HepG2 (cell line): Measurements from ENCODE around the gene GNAI2. TPM values are rescaled to one million over a fixed set of nuclear protein-coding genes. Genes with fewer than 3 reads are reported as not detected.

Experiments used
- ATAC-seq: fragments of 200-7000 bp; cut with Tn5 transposase; 3 replicates; pipeline ENCODE4 v1.9.1; 2020; ENCODE audit warnings: mild to moderate bottlenecking, moderate library complexity
- BruUV-seq: library from RNA; stranded (reverse); fragments of 400-500 nt; replicated peaks from 2 replicates; lab custom pipeline; 2021; lab: Mats Ljungman, UMichigan
- CTCF ChIA-PET: fragments of 300-600 bp; formaldehyde crosslinking; extraction: SDS; loops from one replicate; lab custom pipeline; 2021; ENCODE audit warnings: low total read pairs, inconsistent platforms, low intra/inter-chr PET ratio; lab: Yijun Ruan, JAX
- POLR2A ChIA-PET: fragments of 350-600 bp; sonication (Branson Sonifier 250); formaldehyde crosslinking; loops from one replicate; lab custom pipeline; 2020; ENCODE audit warnings: antibody characterized with exemption, inconsistent platforms; lab: Yijun Ruan, JAX
- DNase-seq: peaks from one replicate; pipeline ENCODE4 v3.0.0-alpha.2; 2015; ENCODE audit warnings: low spot score
- FAIRE-seq: peaks from 3 replicates; lab custom pipeline; 2011; peaks lifted over from hg19 to GRCh38; lab: Jason Lieb, UNC
- H2AFZ ChIP-seq: one replicate; pipeline ENCODE4 v1.6.1; 2011; ENCODE audit warnings: low read length, inconsistent platforms
- H3K27ac ChIP-seq: fragments of 300-600 bp; 3 replicates; pipeline ENCODE4 v1.8.0; 2011; ENCODE audit warnings: mixed run types, mild to moderate bottlenecking, mixed read lengths, low read length, inconsistent platforms; ENCODE audit not compliant: insufficient read depth; ENCODE audit errors: extremely low read length
- H3K27me3 ChIP-seq, 2 experiments: fragments of 200-600 bp in 1 of 2; 2 replicates in 1 of 2; 3 replicates in 1 of 2; pipeline versions ENCODE4 v1.6.0 to v1.8.0; 2011; ENCODE audit warnings: low read length in 2 of 2, mild to moderate bottlenecking in 2 of 2, moderate library complexity in 2 of 2, inconsistent platforms in 1 of 2; ENCODE audit not compliant: insufficient read depth in 2 of 2, control insufficient read depth in 1 of 2
- H3K36me3 ChIP-seq, 2 experiments: fragments of 200-600 bp in 1 of 2; replicated peaks in 1 of 2; 2 replicates in 1 of 2; 3 replicates in 1 of 2; pipeline versions ENCODE4 v1.5.1 to v1.8.0; 2011; ENCODE audit warnings: low read length in 2 of 2, inconsistent platforms in 1 of 2; ENCODE audit not compliant: insufficient read depth in 2 of 2, control insufficient read depth in 1 of 2
- H3K4me1 ChIP-seq: 2 replicates; pipeline ENCODE4 v1.5.1; 2012; ENCODE audit warnings: low read length, inconsistent platforms; ENCODE audit not compliant: insufficient read depth
- H3K4me2 ChIP-seq: 2 replicates; pipeline ENCODE4 v1.6.0; 2011; ENCODE audit warnings: low read depth, low read length, inconsistent platforms
- H3K4me3 ChIP-seq, 3 experiments: fragments of 200-600 bp in 1 of 3; sonication (generic), shearing (Covaris generic) in 1 of 3; replicated peaks in 1 of 3; 2 replicates each; pipeline ENCODE4 v1.5.1; 2011 to 2016; ENCODE audit warnings: low read length in 3 of 3, inconsistent platforms in 2 of 3, low read depth in 2 of 3, mild to moderate bottlenecking in 2 of 3, control low read depth in 1 of 3, mixed read lengths in 1 of 3; ENCODE audit not compliant: insufficient read depth in 1 of 3
- H3K79me2 ChIP-seq: one replicate; pipeline ENCODE4 v1.6.1; 2011; ENCODE audit warnings: low read length, inconsistent platforms; ENCODE audit not compliant: insufficient read depth
- H3K9ac ChIP-seq: 2 replicates; pipeline ENCODE4 v1.6.0; 2011; ENCODE audit warnings: mild to moderate bottlenecking, low read depth, low read length, inconsistent platforms; ENCODE audit not compliant: insufficient read depth
- H3K9me3 ChIP-seq: 2 replicates; pipeline ENCODE4 v1.5.1; 2012; ENCODE audit warnings: mild to moderate bottlenecking, low read length
- H4K20me1 ChIP-seq: 2 replicates; pipeline ENCODE4 v1.6.0; 2011; ENCODE audit warnings: inconsistent platforms, mild to moderate bottlenecking, low read length, moderate library complexity; ENCODE audit not compliant: insufficient read depth
- ATAD3A ChIP-seq: sonication (generic); formaldehyde crosslinking; IDR thresholded peaks from 2 replicates; pipeline ENCODE4 v1.4.0; 2020; ENCODE audit warnings: missing genetic modification reagents
- CAMTA2 ChIP-seq: sonication (generic); formaldehyde crosslinking; IDR thresholded peaks from 2 replicates; pipeline ENCODE4 v1.4.0; 2020; ENCODE audit warnings: mild to moderate bottlenecking, missing genetic modification reagents, borderline replicate concordance
- CHD4 ChIP-seq: fragments of 200-600 bp; sonication (generic); IDR thresholded peaks from 2 replicates; pipeline ENCODE4 v1.7.0; 2017; ENCODE audit warnings: mild to moderate bottlenecking, low read length, borderline replicate concordance
- DNMT1 ChIP-seq: sonication (generic); formaldehyde crosslinking; IDR thresholded peaks from 2 replicates; pipeline ENCODE4 v1.5.1; 2020; ENCODE audit warnings: mild to moderate bottlenecking, missing genetic modification reagents
- HNRNPH1 ChIP-seq: fragments of 200-400 bp; formaldehyde crosslinking; optimal IDR thresholded peaks from 2 replicates; pipeline ENCODE3; 2017; ENCODE audit warnings: mild to moderate bottlenecking, low read depth, low read length
- KDM6A ChIP-seq: IDR thresholded peaks from 2 replicates; pipeline ENCODE4 v1.6.1; 2016; ENCODE audit warnings: low read depth
- KMT2B ChIP-seq: IDR thresholded peaks from 2 replicates; pipeline ENCODE4 v1.6.1; 2016; ENCODE audit warnings: missing genetic modification reagents, missing compliant biosample characterization
- MXD1 ChIP-seq: sonication (generic); formaldehyde crosslinking; IDR thresholded peaks from 2 replicates; pipeline ENCODE4 v1.4.0; 2020; ENCODE audit warnings: mild to moderate bottlenecking, missing genetic modification reagents
- RARG ChIP-seq: sonication (generic); formaldehyde crosslinking; IDR thresholded peaks from 2 replicates; pipeline ENCODE4 v1.4.0; 2020; ENCODE audit warnings: low read depth, mild to moderate bottlenecking, missing genetic modification reagents
- REST ChIP-seq, 2 experiments: IDR thresholded peaks; 2 replicates each; pipeline ENCODE4 v1.6.1; 2011 to 2012; ENCODE audit warnings: low read length in 2 of 2, borderline replicate concordance in 1 of 2, low read depth in 1 of 2, mild to moderate bottlenecking in 1 of 2, moderate library complexity in 1 of 2
- ZBTB2 ChIP-seq: sonication (generic); formaldehyde crosslinking; IDR thresholded peaks from 2 replicates; pipeline ENCODE4 v1.8.0; 2022; ENCODE audit warnings: low read depth, missing genetic modification reagents
- ZMYM2 ChIP-seq: sonication (generic); formaldehyde crosslinking; IDR thresholded peaks from 2 replicates; pipeline ENCODE4 v1.8.0; 2022; ENCODE audit warnings: mild to moderate bottlenecking, missing genetic modification reagents
- ZNF225 ChIP-seq: sonication (generic); formaldehyde crosslinking; IDR thresholded peaks from 2 replicates; pipeline ENCODE4 v1.4.0; 2020; ENCODE audit warnings: mild to moderate bottlenecking, missing genetic modification reagents
- ZNF564 ChIP-seq: sonication (generic); formaldehyde crosslinking; IDR thresholded peaks from 2 replicates; pipeline ENCODE4 v1.8.1; 2023; ENCODE audit warnings: mild to moderate bottlenecking, missing genetic modification reagents
- ZNF639 ChIP-seq: conservative IDR thresholded peaks from 2 replicates; pipeline ENCODE4 v1.6.1; 2018; ENCODE audit warnings: missing genetic modification reagents
- ZSCAN20 ChIP-seq: sonication (generic); formaldehyde crosslinking; IDR thresholded peaks from 2 replicates; pipeline ENCODE4 v1.4.0; 2020; ENCODE audit warnings: missing genetic modification reagents, mild to moderate bottlenecking, borderline replicate concordance
- WGBS: methylation state at CpG from one replicate; pipeline ENCODE4 v1.1.6; 2017; ENCODE audit warnings: low lambda C conversion rate; 5-methylcytosine and 5-hydroxymethylcytosine counted together
- in situ Hi-C: cut with HindIII; loops from 2 replicates; pipeline ENCODE4 v1.10.0; 2017; ENCODE audit warnings: low pct_unique_long_range_greater_than_20kb; ENCODE audit not compliant: extremely low pct_ligation_motif_present
- intact Hi-C: fragments of 100-400 bp; cut with micrococcal nuclease; formaldehyde crosslinking; loops from one replicate; pipeline ENCODE4 v1.10.0; 2022; ENCODE audit not compliant: unreplicated experiment
- polyA plus RNA-seq, 8 experiments: library from polyadenylated mRNA; depleted of rRNA in 3 of 8; stranded (reverse) in 7 of 8; unstranded in 1 of 8; fragments of >200 nt; fragmentation: Illumina TruSeq in 4 of 8; extraction: Trizol in 4 of 8; gene quantifications; 2 replicates each; pipeline versions ENCODE4 v1.2.1 to v1.2.3, GENCODE V29; 2011 to 2016; ENCODE audit warnings: low read depth in 4 of 8, missing spikeins in 1 of 8, mixed read lengths in 1 of 8; ENCODE audit not compliant: insufficient read depth in 1 of 8
- total RNA-seq, 5 experiments: library from RNA; depleted of rRNA; stranded (reverse); fragments of >200 nt; fragmentation: Illumina TruSeq; extraction: Trizol; gene quantifications; 2 replicates each; pipeline ENCODE4 v1.2.3, GENCODE V29; 2016; ENCODE audit warnings: low read depth in 1 of 5

Gene GNAI2
- total and polyA plus RNA-seq, 2 of the 13 experiments (the other 11 are each of a cell fraction or from before 2014, with no cell fraction given) = 51.1 to 66.2 TPM

- Histone ChIP-seq H3K4me3 (peak overlapping the region; percentile 35 to 70 (median 36)), H3K4me2 (peak overlapping the region; percentile 91), H3K4me1 (peaks cover 55% of the 10 kb centered on the region), H3K36me3 (no peaks in the 10 kb centered on the region), H3K27ac (peak overlapping the region; percentile 97), H2AFZ (no peak overlapping the region), H4K20me1 (peaks cover 4% of the 10 kb centered on the region), H3K9me3 (no peaks in the 10 kb centered on the region), H3K9ac (peak overlapping the region; percentile 82), H3K79me2 (no peaks in the 10 kb centered on the region), H3K27me3 (no peaks in the 10 kb centered on the region)
- FAIRE-seq (peak; percentile 100), ATAC-seq (peak; percentile 92), DNase-seq (peak; percentile 97)
- ChIA-PET POLR2A (interaction anchor here (0.6 to 4.0 kb wide), 31 partner anchors 12 to 351 kb away, joined by 3 to 844 read pairs (median 6); partner anchors contain the start of genes GNAI2, HYAL1, HYAL3 and IFRD2), CTCF (interaction anchor here (1.4 to 4.8 kb wide), 4 partner anchors 10 to 40 kb away, joined by 4 to 265 read pairs (median 10); partner anchors contain the start of gene SLC38A3)
- in situ Hi-C loops = loop anchor here (10.0 kb wide), 1 partner anchor 79 kb away; the partner anchor contains the start of gene LSMEM2
- BruUV-seq = no TSS peak
- intact Hi-C loops = loop anchor here (1.0 kb wide), 2 partner anchors 15 to 26 kb away; no protein-coding TSS in a partner anchor
- WGBS = 0% methylated on average over 1 of the region's 4 CpGs
- peak; percentile 93 for TF ChIP-seq CHD4
- TF ChIP-seq ZNF639 (CRISPR knock-in tag) = no peak; the same call in 1 of the 2 replicates
- TF ChIP-seq KMT2B (CRISPR knock-in tag) = no peak
- no peak for TF ChIP-seq HNRNPH1
- TF ChIP-seq ZSCAN20 (CRISPR knock-in tag) = no peak
- TF ChIP-seq REST (IDR thresholded peaks at IDR 0.05; ENCODE audit: borderline replicate concordance in 1 of 2, low read depth in 1 of 2, low read length in 2 of 2) = peak in 1 of 2 experiments; percentile 48; a peak in 1 of 4 replicates
- no peak for TF ChIP-seq ZNF225 (CRISPR knock-in tag)
- TF ChIP-seq MXD1 = peak; percentile 80
- TF ChIP-seq ATAD3A (CRISPR knock-in tag) = no peak
- 0 out of 2 replicates have a peak, but pooled peaks have one; percentile 53 for TF ChIP-seq RARG
- peak; percentile 82; the same call in 1 of the 2 replicates for TF ChIP-seq ZMYM2 (CRISPR knock-in tag)
- no peak for TF ChIP-seq DNMT1 (CRISPR knock-in tag)
- peak; percentile 67 for TF ChIP-seq KDM6A (CRISPR knock-in tag)
- TF ChIP-seq CAMTA2 (CRISPR knock-in tag) = no peak
- TF ChIP-seq ZNF564 = peak; percentile 7; the same call in 1 of the 2 replicates
- TF ChIP-seq ZBTB2 (CRISPR knock-in tag) = peak; percentile 72; the same call in 1 of the 2 replicates
These were observed 40.3 kb upstream of the GNAI2 start for GRCh38 chr3:50195501-50196252.
